Measurements from ENCODE around the gene AP3B1. TPM values are rescaled to one million over a fixed set of nuclear protein-coding genes. Genes with fewer than 3 reads are reported as not detected.
A peak's percentile ranks its signal among the peaks of the same experiment; 100 is the strongest.

The AP3B1 gene
- total and polyA plus RNA-seq, 2 donors (not counting 1 experiment from before 2014, with no cell fraction given), result 26.8 to 58.9 TPM

- Histone ChIP-seq H3K4me1 (ENCODE audit: control insufficient read depth in 2 of 2, insufficient read depth in 2 of 2, low read length in 2 of 2) (no peaks in the 10 kb centered on the region), H3K4me2 (replicated peaks; ENCODE audit: low read depth, low read length, poor library complexity, severe bottlenecking) (no peak overlapping the region), H4K20me1 (ENCODE audit: control insufficient read depth, insufficient read depth, low read length, poor library complexity, severe bottlenecking) (no peaks in the 10 kb centered on the region), H3K9ac (ENCODE audit: low read length) (no peak overlapping the region), H3K4me3 (ENCODE audit: control extremely low read depth in 1 of 5, extremely low read depth in 1 of 5, insufficient read depth in 1 of 5, low read depth in 2 of 5, low read length in 4 of 5) (no peak overlapping the region), H3K27me3 (replicated peaks in 1 of 4; ENCODE audit: control extremely low read depth in 1 of 4, control insufficient read depth in 3 of 4, insufficient read depth in 4 of 4, low read length in 3 of 4) (no peaks in the 10 kb centered on the region), H3K79me2 (ENCODE audit: control insufficient read depth, insufficient read depth, low read length) (no peaks in the 10 kb centered on the region), H3K9me3 (ENCODE audit: control extremely low read depth in 1 of 3, control insufficient read depth in 2 of 3, insufficient read depth in 1 of 3, low read length in 2 of 3) (peaks cover 0 to 12% (median 6%) of the 10 kb centered on the region in 3 donors), H3K27ac (ENCODE audit: low read length in 2 of 2) (no peak overlapping the region), H2AFZ (ENCODE audit: insufficient read depth, low read depth, low read length, poor library complexity, severe bottlenecking) (no peak overlapping the region), H3K36me3 (replicated peaks in 1 of 2; ENCODE audit: control extremely low read depth in 1 of 2, control insufficient read depth in 1 of 2, extremely low read depth in 1 of 2, insufficient read depth in 2 of 2, low read length in 1 of 2) (no peaks in the 10 kb centered on the region)
- H3K9me3 Mint-ChIP-seq (ENCODE audit: insufficient read depth), result peaks cover 10% of the 10 kb centered on the region
- H3K27me3 Mint-ChIP-seq, result peaks cover 5% of the 10 kb centered on the region
- DNase-seq (no peak), ATAC-seq (ENCODE audit: low read depth) (no peak)
- WGBS (ENCODE audit: insufficient coverage), result 100% methylated on average over 2 of the region's 5 CpGs
- intact Hi-C loops (cut with micrococcal nuclease), result no loop called here
- TF ChIP-seq EZH2 (IDR thresholded peaks at IDR 0.05; ENCODE audit: borderline replicate concordance, insufficient read depth, low read depth, low read length, poor library complexity, severe bottlenecking), result no peak
- TF ChIP-seq CTCF (IDR thresholded peaks at IDR 0.05), result no peak
- H3K27ac Mint-ChIP-seq, result no peak overlapping the region
- ChIA-PET CTCF (interaction anchor here (1.3 kb wide), 1 partner anchor 17 kb away, joined by 4 read pairs; no protein-coding TSS in a partner anchor), POLR2A (no interaction called here)
- no peaks in the 10 kb centered on the region for H3K4me1 Mint-ChIP-seq
- no peak overlapping the region for H3K4me3 Mint-ChIP-seq
These were observed 45.3 kb upstream of the AP3B1 start for GRCh38 chr5:78339617-78340436.

- peak; percentile 13 for TF ChIP-seq CTCF (IDR thresholded peaks at IDR 0.05)
- no peak for TF ChIP-seq EZH2 (IDR thresholded peaks at IDR 0.05; ENCODE audit: borderline replicate concordance, insufficient read depth, low read depth, low read length, poor library complexity, severe bottlenecking)
- ChIA-PET CTCF (interaction anchor here (0.5 kb wide), 1 partner anchor 152 kb away, joined by 5 read pairs; no protein-coding TSS in a partner anchor), POLR2A (no interaction called here)
- H3K4me1 Mint-ChIP-seq, result no peaks in the 10 kb centered on the region
- Histone ChIP-seq H3K36me3 (replicated peaks in 1 of 2; ENCODE audit: control extremely low read depth in 1 of 2, control insufficient read depth in 1 of 2, extremely low read depth in 1 of 2, insufficient read depth in 2 of 2, low read length in 1 of 2) (no peaks in the 10 kb centered on the region), H3K4me3 (ENCODE audit: control extremely low read depth in 1 of 5, extremely low read depth in 1 of 5, insufficient read depth in 1 of 5, low read depth in 2 of 5, low read length in 4 of 5) (no peak overlapping the region), H3K79me2 (ENCODE audit: control insufficient read depth, insufficient read depth, low read length) (no peaks in the 10 kb centered on the region), H2AFZ (ENCODE audit: insufficient read depth, low read depth, low read length, poor library complexity, severe bottlenecking) (no peak overlapping the region), H3K4me2 (replicated peaks; ENCODE audit: low read depth, low read length, poor library complexity, severe bottlenecking) (no peak overlapping the region), H3K4me1 (ENCODE audit: control insufficient read depth in 2 of 2, insufficient read depth in 2 of 2, low read length in 2 of 2) (no peaks in the 10 kb centered on the region), H3K27ac (ENCODE audit: low read length in 2 of 2) (no peak overlapping the region), H3K9me3 (ENCODE audit: control extremely low read depth in 1 of 3, control insufficient read depth in 2 of 3, insufficient read depth in 1 of 3, low read length in 2 of 3) (peaks cover 0 to 12% (median 6%) of the 10 kb centered on the region in 3 donors), H3K9ac (ENCODE audit: low read length) (no peak overlapping the region), H3K27me3 (replicated peaks in 1 of 4; ENCODE audit: control extremely low read depth in 1 of 4, control insufficient read depth in 3 of 4, insufficient read depth in 4 of 4, low read length in 3 of 4) (no peaks in the 10 kb centered on the region), H4K20me1 (ENCODE audit: control insufficient read depth, insufficient read depth, low read length, poor library complexity, severe bottlenecking) (no peaks in the 10 kb centered on the region)
- DNase-seq (no peak), ATAC-seq (ENCODE audit: low read depth) (no peak)
- H3K4me3 Mint-ChIP-seq, result no peak overlapping the region
- intact Hi-C loops (cut with micrococcal nuclease), result no loop called here
- WGBS (ENCODE audit: insufficient coverage), result 100% methylated on average over 1 of the region's 2 CpGs
- peaks cover 10% of the 10 kb centered on the region for H3K9me3 Mint-ChIP-seq (ENCODE audit: insufficient read depth)
- H3K27me3 Mint-ChIP-seq, result peaks cover 6% of the 10 kb centered on the region
- no peak overlapping the region for H3K27ac Mint-ChIP-seq
These were observed 42.2 kb upstream of the AP3B1 start for GRCh38 chr5:78336698-78337097.
